MM.1S (cell line): ENCODE results near the gene CHST3.

ENCODE experiments used
- DNase-seq: peaks from one replicate; pipeline ENCODE4 v3.0.0-alpha.2; 2015
- H2AFZ ChIP-seq: fragments of 300-600 bp; sonication (generic); 2 replicates; pipeline ENCODE4 v1.6.0; 2016; ENCODE audit warnings: antibody characterized with exemption, low read length
- H3F3A ChIP-seq: fragments of 300-600 bp; sonication (generic); 2 replicates; pipeline ENCODE4 v1.6.1; 2016; ENCODE audit warnings: mild to moderate bottlenecking, antibody characterized with exemption, low read length, moderate library complexity, mixed read lengths; ENCODE audit not compliant: insufficient read depth
- H3K27ac ChIP-seq: fragments of 300-600 bp; sonication (generic); 2 replicates; pipeline ENCODE4 v1.5.1; 2016; ENCODE audit warnings: mild to moderate bottlenecking, low read length
- H3K27me3 ChIP-seq: fragments of 300-600 bp; sonication (generic); replicated peaks from 2 replicates; pipeline ENCODE4 v1.6.0; 2016; ENCODE audit warnings: low read length; ENCODE audit not compliant: insufficient read depth
- H3K36me3 ChIP-seq: fragments of 300-600 bp; sonication (generic); replicated peaks from 2 replicates; pipeline ENCODE4 v1.6.1; 2016; ENCODE audit warnings: mild to moderate bottlenecking, low read length, mixed read lengths; ENCODE audit not compliant: insufficient read depth
- H3K4me1 ChIP-seq: fragments of 300-600 bp; sonication (generic); 2 replicates; pipeline ENCODE4 v1.6.1; 2016; ENCODE audit warnings: low read length, mixed read lengths
- H3K4me2 ChIP-seq: fragments of 300-600 bp; sonication (generic); 2 replicates; pipeline ENCODE4 v1.6.0; 2016; ENCODE audit warnings: low read depth, low read length
- H3K4me3 ChIP-seq: fragments of 300-600 bp; sonication (generic); 2 replicates; pipeline ENCODE4 v1.5.1; 2016; ENCODE audit warnings: low read length, mixed read lengths
- H3K79me2 ChIP-seq: fragments of 300-600 bp; sonication (generic); 2 replicates; pipeline ENCODE4 v1.6.1; 2016; ENCODE audit warnings: mixed run types, low read length, mixed read lengths
- H3K9ac ChIP-seq: fragments of 300-600 bp; sonication (generic); 2 replicates; pipeline ENCODE4 v1.6.1; 2016; ENCODE audit warnings: low read length, mixed read lengths
- H3K9me2 ChIP-seq: fragments of 300-600 bp; sonication (generic); replicated peaks from 2 replicates; pipeline ENCODE4 v1.6.1; 2016; ENCODE audit warnings: mild to moderate bottlenecking, low read length, mixed read lengths; ENCODE audit not compliant: insufficient read depth
- H3K9me3 ChIP-seq: fragments of 300-600 bp; sonication (generic); replicated peaks from 2 replicates; pipeline ENCODE4 v1.6.1; 2016; ENCODE audit warnings: mild to moderate bottlenecking, low read length, mixed read lengths; ENCODE audit not compliant: insufficient read depth
- H4K20me1 ChIP-seq: fragments of 300-600 bp; sonication (generic); 2 replicates; pipeline ENCODE4 v1.6.1; 2016; ENCODE audit warnings: mild to moderate bottlenecking, low read length, moderate library complexity, mixed read lengths; ENCODE audit not compliant: insufficient read depth
- CTCF ChIP-seq: fragments of 300-600 bp; sonication (generic); IDR thresholded peaks from 2 replicates; pipeline ENCODE4 v1.5.1; 2016; ENCODE audit warnings: antibody characterized with exemption, low read length, mixed read lengths
- EZH2 ChIP-seq: fragments of 300-600 bp; sonication (generic); optimal IDR thresholded peaks from 2 replicates; pipeline ENCODE3; 2017; ENCODE audit warnings: low read depth, mild to moderate bottlenecking, antibody characterized with exemption, low read length, mixed read lengths
- EZH2phosphoT487 ChIP-seq: fragments of 300-600 bp; sonication (generic); IDR thresholded peaks from 2 replicates; pipeline ENCODE4 v1.6.1; 2018; ENCODE audit warnings: antibody characterized with exemption, low read length

The CHST3 gene

DNA sequence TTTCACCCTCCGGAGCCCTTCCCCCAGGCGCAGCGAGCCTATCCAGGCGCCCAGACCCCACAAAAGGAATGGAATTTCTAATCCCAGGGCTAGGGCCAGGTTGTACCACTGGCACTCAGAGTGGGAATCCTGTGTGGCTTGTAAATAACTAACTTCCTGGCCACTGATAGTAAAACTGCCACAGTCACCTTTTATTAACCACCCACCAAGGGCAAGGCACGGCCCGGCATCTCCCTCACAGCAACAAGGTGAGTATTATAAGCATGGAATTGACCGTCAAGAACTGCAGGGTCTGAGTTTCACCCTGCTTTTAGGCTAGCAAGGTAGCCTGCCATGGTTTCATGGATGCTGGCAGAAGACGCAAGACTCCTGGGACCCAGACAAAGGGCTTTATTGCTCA, 73.1 kb downstream of the CHST3 start:
- Histone ChIP-seq H3K9me2 (no peaks in the 10 kb centered on the region), H2AFZ (no peak overlapping the region), H3K27me3 (no peaks in the 10 kb centered on the region; the same call in 1 of the 2 replicates), H3F3A (no peaks in the 10 kb centered on the region), H3K27ac (no peak overlapping the region), H3K36me3 (no peaks in the 10 kb centered on the region), H3K9me3 (no peaks in the 10 kb centered on the region), H4K20me1 (no peaks in the 10 kb centered on the region), H3K79me2 (no peaks in the 10 kb centered on the region), H3K9ac (no peak overlapping the region), H3K4me2 (no peak overlapping the region), H3K4me1 (no peaks in the 10 kb centered on the region), H3K4me3 (no peak overlapping the region)
- TF ChIP-seq EZH2phosphoT487 (no peak), EZH2 (no peak), CTCF (no peak)
- DNase-seq: no peak

GRCh38 chr10:72037811-72038210, 73.6 kb downstream of the CHST3 start:
- Histone ChIP-seq H3K79me2 (no peaks in the 10 kb centered on the region), H3F3A (no peaks in the 10 kb centered on the region), H3K27me3 (no peaks in the 10 kb centered on the region; the same call in 1 of the 2 replicates), H3K9me2 (no peaks in the 10 kb centered on the region), H3K4me1 (no peaks in the 10 kb centered on the region), H2AFZ (no peak overlapping the region), H3K9me3 (no peaks in the 10 kb centered on the region), H3K4me2 (no peak overlapping the region), H4K20me1 (no peaks in the 10 kb centered on the region), H3K27ac (no peak overlapping the region), H3K36me3 (no peaks in the 10 kb centered on the region), H3K4me3 (no peak overlapping the region), H3K9ac (no peak overlapping the region)
- TF ChIP-seq EZH2phosphoT487 (no peak), EZH2 (no peak), CTCF (no peak)
- no peak for DNase-seq

- Histone ChIP-seq H4K20me1 (no peaks in the 10 kb centered on the region), H3K27me3 (no peaks in the 10 kb centered on the region; the same call in 1 of the 2 replicates), H2AFZ (no peak overlapping the region), H3K36me3 (no peaks in the 10 kb centered on the region), H3K27ac (no peak overlapping the region), H3K4me1 (no peaks in the 10 kb centered on the region), H3K4me3 (no peak overlapping the region), H3K9me2 (no peaks in the 10 kb centered on the region), H3K79me2 (no peaks in the 10 kb centered on the region), H3F3A (no peaks in the 10 kb centered on the region), H3K4me2 (no peak overlapping the region), H3K9ac (no peak overlapping the region), H3K9me3 (no peaks in the 10 kb centered on the region)
- no peak for DNase-seq
- TF ChIP-seq EZH2: no peak
Measured at GRCh38 chr10:72038458-72039001, 74.3 kb downstream of the CHST3 start.

- no peaks in the 10 kb centered on the region for H3K9me2 ChIP-seq
- H3K9ac ChIP-seq: no peak overlapping the region
- no peak overlapping the region for H3K4me2 ChIP-seq
- no peaks in the 10 kb centered on the region for H3F3A ChIP-seq
- H3K27ac ChIP-seq: no peak overlapping the region
- no peak overlapping the region for H3K4me3 ChIP-seq
- no peaks in the 10 kb centered on the region for H3K36me3 ChIP-seq
- no peaks in the 10 kb centered on the region for H3K4me1 ChIP-seq
- TF ChIP-seq EZH2: no peak
- TF ChIP-seq EZH2phosphoT487: no peak
- no peak for TF ChIP-seq CTCF
- H3K79me2 ChIP-seq: no peaks in the 10 kb centered on the region
- no peak overlapping the region for H2AFZ ChIP-seq
- no peak for DNase-seq
- no peaks in the 10 kb centered on the region for H3K9me3 ChIP-seq
- no peaks in the 10 kb centered on the region; the same call in 1 of the 2 replicates for H3K27me3 ChIP-seq
- no peaks in the 10 kb centered on the region for H4K20me1 ChIP-seq
Measured at GRCh38 chr10:72039377-72039776, 75.2 kb downstream of the CHST3 start.
